Testis (tissue), 5 donors: ENCODE measurements around the gene KCTD16. TPM values are rescaled to one million over a fixed set of nuclear protein-coding genes. Genes with fewer than 3 reads are reported as not detected.

Source experiments
- DNase-seq: peaks from one replicate; pipeline ENCODE4 v3.0.0-alpha.2; 2019
- H3K27ac ChIP-seq, 2 donors: fragments of 200-600 bp; sonication (generic); one replicate each; pipeline ENCODE4 v1.5.1; 2019
- H3K27me3 ChIP-seq: fragments of 200-600 bp; sonication (generic); one replicate; pipeline ENCODE4 v1.5.1; 2019
- H3K36me3 ChIP-seq: fragments of 200-600 bp; sonication (generic); one replicate; pipeline ENCODE4 v1.5.1; 2017; ENCODE audit warnings: low read depth; ENCODE audit errors: missing control alignments
- H3K4me1 ChIP-seq: fragments of 200-600 bp; sonication (generic); one replicate; pipeline ENCODE4 v1.5.1; 2019
- H3K4me3 ChIP-seq, 2 donors: fragments of 200-600 bp; sonication (generic); one replicate each; pipeline ENCODE4 v1.5.1; 2017 to 2019
- H3K9me3 ChIP-seq: fragments of 200-600 bp; sonication (generic); one replicate; pipeline ENCODE4 v1.5.1; 2017
- POLR2A ChIP-seq: fragments of 450-650 bp; IDR thresholded peaks from one replicate; pipeline ENCODE4 v1.6.1; 2017; ENCODE audit warnings: antibody characterized with exemption, mild to moderate bottlenecking, moderate library complexity
- WGBS, 2 donors: methylation state at CpG; one replicate each; pipeline ENCODE4 v1.1.5; 2018; 5-methylcytosine and 5-hydroxymethylcytosine counted together
- intact Hi-C: fragments of 100-400 bp; cut with DNase I; formaldehyde crosslinking; loops from one replicate; pipeline ENCODE4 v1.15.1; 2023; ENCODE audit warnings: low total_unique reads
- long read RNA-seq, 2 donors: transcript quantifications; one replicate each; lab custom pipeline, GENCODE V29; 2026
- polyA plus RNA-seq: library from polyadenylated mRNA; stranded (reverse); fragments of 350-450 nt; fragmentation: Illumina TruSeq; extraction: RNeasy Lipid Tissue Mini Kit (QIAGEN cat#74804); gene quantifications from one replicate; pipeline ENCODE4 v1.2.3, GENCODE V29; 2014; ENCODE audit warnings: low read depth, low replicate concordance; ENCODE audit not compliant: insufficient read depth
- total RNA-seq, 2 donors: library from RNA; depleted of rRNA; stranded (reverse); fragments of >200 nt; gene quantifications; one replicate each; pipeline ENCODE4 v1.2.3, GENCODE V29; 2016
- TF ChIP-seq, protein P1 (sequence below), 3 experiments: fragments of 450-650 bp in 2 of 3; fragments of 200-600 bp in 1 of 3; sonication (generic) in 1 of 3; IDR thresholded peaks; one replicate each; pipeline ENCODE4 v1.5.1; 2016 to 2019; ENCODE audit warnings: antibody characterized with exemption in 3 of 3, mild to moderate bottlenecking in 2 of 3, moderate library complexity in 1 of 3

KCTD16 gene
- 1 to 10 TPM; 1.4 to 2.7 TPM for total RNA-seq
- polyA plus RNA-seq = 3.2 TPM
- long read RNA-seq, donor 1 = 0 reads
- long read RNA-seq, donor 2 = 0 reads

- Histone ChIP-seq H3K36me3 (no peaks in the 10 kb centered on the region), H3K4me3 (peak within 1 kb of the TSS; percentile 88 to 94), H3K4me1 (peaks cover 9% of the 10 kb centered on the region), H3K27ac (peak within 1 kb of the TSS; percentile 62 to 67), H3K9me3 (no peaks in the 10 kb centered on the region), H3K27me3 (no peaks in the 10 kb centered on the region)
- TF ChIP-seq POLR2A = no peak
- TF ChIP-seq, protein P1, sequence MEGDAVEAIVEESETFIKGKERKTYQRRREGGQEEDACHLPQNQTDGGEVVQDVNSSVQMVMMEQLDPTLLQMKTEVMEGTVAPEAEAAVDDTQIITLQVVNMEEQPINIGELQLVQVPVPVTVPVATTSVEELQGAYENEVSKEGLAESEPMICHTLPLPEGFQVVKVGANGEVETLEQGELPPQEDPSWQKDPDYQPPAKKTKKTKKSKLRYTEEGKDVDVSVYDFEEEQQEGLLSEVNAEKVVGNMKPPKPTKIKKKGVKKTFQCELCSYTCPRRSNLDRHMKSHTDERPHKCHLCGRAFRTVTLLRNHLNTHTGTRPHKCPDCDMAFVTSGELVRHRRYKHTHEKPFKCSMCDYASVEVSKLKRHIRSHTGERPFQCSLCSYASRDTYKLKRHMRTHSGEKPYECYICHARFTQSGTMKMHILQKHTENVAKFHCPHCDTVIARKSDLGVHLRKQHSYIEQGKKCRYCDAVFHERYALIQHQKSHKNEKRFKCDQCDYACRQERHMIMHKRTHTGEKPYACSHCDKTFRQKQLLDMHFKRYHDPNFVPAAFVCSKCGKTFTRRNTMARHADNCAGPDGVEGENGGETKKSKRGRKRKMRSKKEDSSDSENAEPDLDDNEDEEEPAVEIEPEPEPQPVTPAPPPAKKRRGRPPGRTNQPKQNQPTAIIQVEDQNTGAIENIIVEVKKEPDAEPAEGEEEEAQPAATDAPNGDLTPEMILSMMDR (IDR thresholded peaks at IDR 0.05) = peak in 1 of 3 experiments; percentile 8
- intact Hi-C loops = no loop called here
- 0 to 1% methylated on average over 24 to 39 of the region's 39 CpGs for WGBS, 2 donors
- peak; percentile 97 for DNase-seq
Measured at GRCh38 chr5:144170276-144171024, at the start of gene KCTD16, which contains the start of gene YIPF5. TSS of gene KCTD16 (plus strand) at chr5:144170873. TSS of gene YIPF5 (minus strand) at chr5:144170659. CDS start at chr5:144169955, 704 bp downstream.

GRCh38 chr5:144121577-144121976 lies 49.1 kb upstream of the KCTD16 start:
- H3K4me3 ChIP-seq = no peak overlapping the region
- DNase-seq = no peak
- no peaks in the 10 kb centered on the region for H3K27me3 ChIP-seq
- peaks cover 4% of the 10 kb centered on the region for H3K4me1 ChIP-seq
- no peak overlapping the region for H3K27ac ChIP-seq
- intact Hi-C loops = no loop called here
- no peaks in the 10 kb centered on the region for H3K36me3 ChIP-seq
- TF ChIP-seq, protein P1 (IDR thresholded peaks at IDR 0.05) = no peak
- TF ChIP-seq POLR2A = no peak
- WGBS, 2 donors = 92 to 100% methylated on average over 1 of the region's 1 CpG
- H3K9me3 ChIP-seq = no peaks in the 10 kb centered on the region

DNA sequence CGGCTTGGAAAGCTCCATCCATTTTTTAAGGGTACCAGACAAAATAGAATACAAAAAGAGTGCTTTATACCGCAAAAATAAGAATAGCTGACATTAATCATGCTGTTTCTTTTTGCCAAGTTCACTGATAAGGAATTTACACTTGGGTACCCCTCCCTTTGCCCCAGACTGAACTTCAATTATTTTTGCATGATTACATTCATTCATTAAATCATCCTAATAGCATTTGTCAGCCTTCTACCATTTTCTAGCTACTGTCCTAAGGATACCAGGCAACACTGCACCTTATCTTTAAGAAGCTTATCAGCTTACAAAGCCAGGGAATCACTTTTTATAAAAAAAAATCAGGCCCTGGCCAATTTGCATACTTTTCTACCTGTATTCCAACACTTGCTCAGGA lies 48.6 kb upstream of the KCTD16 start:
- H3K27me3 ChIP-seq = no peaks in the 10 kb centered on the region
- no peak overlapping the region for H3K4me3 ChIP-seq
- no peaks in the 10 kb centered on the region for H3K9me3 ChIP-seq
- no peaks in the 10 kb centered on the region for H3K36me3 ChIP-seq
- no peak overlapping the region for H3K27ac ChIP-seq
- DNase-seq = no peak
- peaks cover 4% of the 10 kb centered on the region for H3K4me1 ChIP-seq
- 68 to 69% methylated on average over 2 of the region's 2 CpGs for WGBS, 2 donors
- TF ChIP-seq, protein P1 (IDR thresholded peaks at IDR 0.05) = no peak
- TF ChIP-seq POLR2A = no peak
- intact Hi-C loops = no loop called here

- Histone ChIP-seq H3K9me3 (no peaks in the 10 kb centered on the region), H3K27me3 (no peaks in the 10 kb centered on the region), H3K36me3 (no peaks in the 10 kb centered on the region), H3K4me1 (peaks cover 4% of the 10 kb centered on the region), H3K4me3 (no peak overlapping the region), H3K27ac (no peak overlapping the region)
- intact Hi-C loops = no loop called here
- WGBS, 2 donors = 92 to 94% methylated on average over 3 of the region's 3 CpGs
- DNase-seq = no peak
- TF ChIP-seq, protein P1 (IDR thresholded peaks at IDR 0.05) = no peak
- TF ChIP-seq POLR2A = no peak
Measured at GRCh38 chr5:144122641-144123040, 48.0 kb upstream of the KCTD16 start.
